Heart right ventricle (tissue), 16 donors: Measurements from ENCODE around the gene CALD1. TPM values are rescaled to one million over a fixed set of nuclear protein-coding genes. Genes with fewer than 3 reads are reported as not detected.

Experiments used
- ATAC-seq, 8 donors: fragments of 200-7000 bp; cut with Tn5 transposase; one replicate each; pipeline ENCODE4 v1.9.1; 2020; ENCODE audit warnings: mild to moderate bottlenecking in 8 of 8, moderate library complexity in 8 of 8, moderate number of reproducible peaks in 1 of 8
- DNase-seq, 2 donors: peaks; one replicate each; pipeline ENCODE4 v3.0.0-alpha.2; 2020
- H3K27ac ChIP-seq, 10 donors: fragments of 200-600 bp; sonication (generic) in 2 of 10; one replicate each; pipeline versions ENCODE4 v1.5.0 to v1.8.0; 2020 to 2022; ENCODE audit warnings: mild to moderate bottlenecking in 3 of 10
- H3K27me3 ChIP-seq, 7 donors: fragments of 200-600 bp; one replicate each; pipeline ENCODE4 v1.8.0; 2021 to 2022; ENCODE audit warnings: mild to moderate bottlenecking in 2 of 7
- H3K36me3 ChIP-seq, 9 donors: fragments of 200-600 bp; sonication (generic) in 1 of 9; one replicate each; pipeline versions ENCODE4 v1.5.0 to v1.8.0; 2020 to 2022; ENCODE audit warnings: mild to moderate bottlenecking in 2 of 9
- H3K4me1 ChIP-seq, 9 donors: fragments of 200-600 bp; sonication (generic) in 1 of 9; one replicate each; pipeline versions ENCODE4 v1.5.0 to v1.8.0; 2020 to 2022; ENCODE audit warnings: mild to moderate bottlenecking in 4 of 9
- H3K4me3 ChIP-seq, 10 donors: fragments of 200-600 bp; sonication (generic) in 2 of 10; one replicate each; pipeline versions ENCODE4 v1.5.0 to v1.8.0; 2020 to 2022; ENCODE audit warnings: mild to moderate bottlenecking in 7 of 10, moderate library complexity in 2 of 10
- H3K9me3 ChIP-seq, 11 donors: fragments of 200-600 bp in 10 of 11; sonication (generic) in 2 of 11; one replicate each; pipeline versions ENCODE4 v1.5.0 to v1.8.0; 2013 to 2022; ENCODE audit warnings: mild to moderate bottlenecking in 2 of 11, control low read depth in 1 of 11, moderate library complexity in 1 of 11
- WGBS, 2 donors: extraction: QIAGEN DNeasy Blood & Tissue Kit; methylation state at CpG; one replicate each; pipeline ENCODE4 v1.1.7; 2013; ENCODE audit warnings: inconsistent platforms in 1 of 2; 5-methylcytosine and 5-hydroxymethylcytosine counted together
- intact Hi-C, 10 donors: fragments of 100-400 bp; cut with DNase I; formaldehyde crosslinking; loops; one replicate each; pipeline versions ENCODE4 v1.11.1 to v1.14.2; 2022
- polyA plus RNA-seq, 2 donors: library from polyadenylated mRNA; stranded (reverse); fragments of 200-250 nt; gene quantifications; one replicate each; pipeline ENCODE4 v1.2.3, GENCODE V29; 2013
- total RNA-seq, 10 donors: library from RNA; stranded (reverse); fragmentation: NEBNext Ultra II Directional in 3 of 10; extraction: Animal tissue kit (Norgen Biotek cat#: 25700) in 3 of 10; gene quantifications; one replicate each; pipeline versions ENCODE4 v1.2.1 to v1.2.4, GENCODE V29; 2021 to 2023
- TF ChIP-seq, protein P1 (sequence below), 9 donors: fragments of 200-600 bp; sonication (generic) in 2 of 9; IDR thresholded peaks; one replicate each; pipeline versions ENCODE4 v1.5.0 to v1.8.0; 2021 to 2022; ENCODE audit warnings: antibody characterized with exemption in 9 of 9, mild to moderate bottlenecking in 5 of 9, moderate library complexity in 1 of 9
- donor health status: Arrhythmogenic right ventricular cardiomyopathy.
- donor health status: ischemic (EF 13 %, LVEDD 7.1; RV severe dilation, severe dysfunction).
- donor health status: healthy with polysubstance abuse.
- donor health status: DM: no; HTN: yes; CAD: no.
- donor health status: DM: no; HTN: no; CAD: no.
- donor health status: ischemic (EF 25% LVEDD 6.9; RV normal size, moderate dysfunction).
- donor health status: ischemic (EF 25% LVEDD 5.7; RV mildly dilated, moderate dysfunction).
- donor health status: healthy.
- donor health status: DM: yes; HTN: yes; CAD: no.
- donor health status: Ischemic cardiomyopathy.
- donor health status: ischemic (EF 35%, LVEDD 5.7; RV mildly dilated, moderate dysfunction).
- donor health status: nonischemic (EF 11% LVEDD 7.7; RV severe dilation, severe dysfunction).
- donor health status: DM: yes; HTN: yes; CAD: no.
- donor health status: PGD.
- donor health status: ischemic (EF 29% LVEDD 5.4; RV normal size, mild dysfunction).
- donor health status: nonischemic (EF 23%, LVEDD 6.1; RV moderate dilation, normal function).

Gene CALD1
- total and polyA plus RNA-seq, 12 donors, result 69.9 to 180 (median 126) TPM

GRCh38 chr7:134832367-134832766 lies 52.9 kb downstream of the CALD1 start:
- Histone ChIP-seq H3K4me1 (peaks cover 2 to 99% (median 61%) of the 10 kb centered on the region in 9 donors), H3K27me3 (no peaks in the 10 kb centered on the region), H3K4me3 (no peak overlapping the region), H3K36me3 (no peaks in the 10 kb centered on the region), H3K9me3 (no peaks in the 10 kb centered on the region), H3K27ac (peak overlapping the region in 7 of 10 donors; percentile 34 to 83 (median 59))
- 65 to 70% methylated on average over 3 of the region's 3 CpGs for WGBS, 2 donors
- TF ChIP-seq, protein P1, sequence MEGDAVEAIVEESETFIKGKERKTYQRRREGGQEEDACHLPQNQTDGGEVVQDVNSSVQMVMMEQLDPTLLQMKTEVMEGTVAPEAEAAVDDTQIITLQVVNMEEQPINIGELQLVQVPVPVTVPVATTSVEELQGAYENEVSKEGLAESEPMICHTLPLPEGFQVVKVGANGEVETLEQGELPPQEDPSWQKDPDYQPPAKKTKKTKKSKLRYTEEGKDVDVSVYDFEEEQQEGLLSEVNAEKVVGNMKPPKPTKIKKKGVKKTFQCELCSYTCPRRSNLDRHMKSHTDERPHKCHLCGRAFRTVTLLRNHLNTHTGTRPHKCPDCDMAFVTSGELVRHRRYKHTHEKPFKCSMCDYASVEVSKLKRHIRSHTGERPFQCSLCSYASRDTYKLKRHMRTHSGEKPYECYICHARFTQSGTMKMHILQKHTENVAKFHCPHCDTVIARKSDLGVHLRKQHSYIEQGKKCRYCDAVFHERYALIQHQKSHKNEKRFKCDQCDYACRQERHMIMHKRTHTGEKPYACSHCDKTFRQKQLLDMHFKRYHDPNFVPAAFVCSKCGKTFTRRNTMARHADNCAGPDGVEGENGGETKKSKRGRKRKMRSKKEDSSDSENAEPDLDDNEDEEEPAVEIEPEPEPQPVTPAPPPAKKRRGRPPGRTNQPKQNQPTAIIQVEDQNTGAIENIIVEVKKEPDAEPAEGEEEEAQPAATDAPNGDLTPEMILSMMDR (IDR thresholded peaks at IDR 0.05), result no peak
- no peak for ATAC-seq
- DNase-seq, result no peak
- intact Hi-C loops, result loop anchor here in 2 of 10 donors (5.0 to 10.0 kb wide), 2 partner anchors 45 to 138 kb away; no protein-coding TSS in a partner anchor

DNA sequence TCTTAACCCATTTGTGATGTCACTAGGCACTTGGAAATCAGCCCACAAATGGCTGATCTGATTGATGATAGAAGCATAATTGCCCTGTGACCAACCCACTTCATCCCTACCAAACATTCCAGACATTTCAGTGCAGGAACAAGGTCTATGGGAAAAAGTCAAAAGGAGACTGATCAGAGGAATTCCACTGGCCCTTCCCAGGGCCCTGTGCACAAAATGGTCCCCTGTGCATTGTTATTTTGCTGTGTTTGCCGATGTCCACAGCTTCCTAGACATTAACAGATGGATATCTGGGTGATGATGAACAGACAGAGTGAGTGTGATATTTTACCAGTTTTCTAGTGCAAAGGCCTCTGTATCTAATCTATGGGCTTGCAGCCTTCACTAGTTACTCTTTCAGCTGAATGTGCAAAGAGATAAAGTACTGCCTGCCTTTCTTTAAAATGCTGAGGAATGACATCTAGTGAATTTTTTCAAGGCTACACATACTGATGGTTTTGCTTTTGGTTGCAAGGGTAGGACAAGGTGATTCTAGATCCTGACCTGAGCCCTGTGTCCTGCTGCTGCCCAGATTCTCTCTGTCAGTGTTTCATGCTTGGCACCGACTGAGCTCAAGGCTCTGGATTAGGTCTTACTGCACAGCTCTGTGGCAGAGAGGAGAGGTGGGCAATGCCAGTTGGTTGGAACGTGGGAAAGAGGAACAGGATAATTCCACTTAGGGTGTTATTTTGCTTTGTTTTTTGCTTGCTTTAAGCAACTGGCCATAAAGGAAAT lies 55.4 kb downstream of the CALD1 start:
- 25 to 34% methylated on average over 3 of the region's 3 CpGs for WGBS, 2 donors
- peak overlapping the region in 9 of 10 donors; percentile 9 to 83 (median 72) for H3K27ac ChIP-seq
- H3K27me3 ChIP-seq, result no peaks in the 10 kb centered on the region
- no peaks in the 10 kb centered on the region for H3K36me3 ChIP-seq
- ATAC-seq (peak in 7 of 8 donors; percentile 38 to 83 (median 81)), DNase-seq (peak in 1 of 2 donors; percentile 37)
- intact Hi-C loops, result loop anchor here in 2 of 10 donors (5.0 to 10.0 kb wide), 3 partner anchors 48 to 140 kb away; no protein-coding TSS in a partner anchor
- peak overlapping the region in 1 of 10 donors; percentile 5 for H3K4me3 ChIP-seq
- H3K9me3 ChIP-seq, result no peaks in the 10 kb centered on the region
- TF ChIP-seq, protein P1 (IDR thresholded peaks at IDR 0.05), result peak in 1 of 9 donors; percentile 29
- peaks cover 2 to 90% (median 44%) of the 10 kb centered on the region in 9 donors for H3K4me1 ChIP-seq

DNA sequence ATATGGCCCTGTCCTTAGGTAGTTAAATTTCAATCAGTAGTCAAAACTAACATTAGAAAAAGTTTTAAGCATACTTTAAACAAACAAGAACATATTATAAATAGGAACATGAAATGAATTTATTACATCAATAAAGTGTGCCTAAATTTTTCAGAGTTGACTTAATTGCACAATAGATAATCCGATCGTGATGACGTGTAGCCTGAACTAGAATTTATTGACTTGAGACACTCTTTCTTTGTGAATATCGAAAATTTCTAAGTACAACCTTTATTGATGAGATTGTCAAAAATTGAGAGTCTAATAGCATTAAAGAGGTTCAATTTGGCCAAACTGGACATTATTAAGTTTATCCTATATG lies 56.0 kb downstream of the CALD1 start:
- intact Hi-C loops, result loop anchor here in 2 of 10 donors (5.0 to 10.0 kb wide), 2 partner anchors 97 to 141 kb away; no protein-coding TSS in a partner anchor
- DNase-seq (no peak), ATAC-seq (no peak)
- Histone ChIP-seq H3K36me3 (no peaks in the 10 kb centered on the region), H3K27ac (peak overlapping the region; percentile 9 to 83 (median 72)), H3K27me3 (no peaks in the 10 kb centered on the region), H3K9me3 (no peaks in the 10 kb centered on the region), H3K4me3 (peak overlapping the region in 1 of 10 donors; percentile 5), H3K4me1 (peaks cover 2 to 88% (median 42%) of the 10 kb centered on the region in 9 donors)
- 66 to 75% methylated on average over 4 of the region's 4 CpGs for WGBS, 2 donors
- TF ChIP-seq, protein P1 (IDR thresholded peaks at IDR 0.05), result no peak

DNA sequence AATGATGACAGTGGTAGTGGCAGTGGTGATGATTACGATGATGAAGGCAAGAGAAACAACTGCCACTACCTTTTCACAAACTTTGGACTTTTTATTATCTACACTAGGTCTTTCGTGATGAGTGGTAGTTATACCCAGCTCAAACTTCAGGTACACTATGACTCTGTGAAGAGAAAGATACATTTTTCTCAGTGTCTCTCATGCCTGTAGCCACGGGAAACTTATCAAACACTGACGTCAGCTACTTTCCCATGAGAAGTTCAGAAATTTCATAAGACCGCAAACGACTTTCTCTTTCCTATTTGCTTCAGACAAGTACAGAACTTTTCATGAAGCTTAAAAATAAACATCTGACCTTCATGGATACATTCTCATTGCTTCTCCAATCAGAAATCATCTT lies 57.0 kb downstream of the CALD1 start:
- Histone ChIP-seq H3K9me3 (no peaks in the 10 kb centered on the region), H3K27me3 (no peaks in the 10 kb centered on the region), H3K4me1 (peaks cover 2 to 88% (median 48%) of the 10 kb centered on the region in 9 donors), H3K4me3 (no peak overlapping the region), H3K27ac (peak overlapping the region; percentile 3 to 83 (median 72)), H3K36me3 (no peaks in the 10 kb centered on the region)
- DNase-seq, result peak in 1 of 2 donors; percentile 53
- TF ChIP-seq, protein P1 (IDR thresholded peaks at IDR 0.05), result no peak
- WGBS, 2 donors, result 58% methylated on average over 6 of the region's 6 CpGs
- intact Hi-C loops, result loop anchor here in 2 of 10 donors (5.0 to 10.0 kb wide), 2 partner anchors 96 to 142 kb away; no protein-coding TSS in a partner anchor
- peak in 7 of 8 donors; percentile 34 to 67 (median 63) for ATAC-seq
